AG04450 (cell line): ENCODE measurements around the gene RACGAP1. TPM values are rescaled to one million over a fixed set of nuclear protein-coding genes. Genes with fewer than 3 reads are reported as not detected.
A peak's percentile ranks its signal among the peaks of the same experiment; 100 is the strongest.

Source experiments
- CTCF ChIA-PET: fragments of 300-600, 350-600 bp; formaldehyde crosslinking; extraction: SDS; loops from one replicate; lab custom pipeline; 2022; ENCODE audit warnings: antibody characterized with exemption, inconsistent platforms; lab: Charles Lee
- POLR2A ChIA-PET: fragments of 350-600 bp; formaldehyde crosslinking; extraction: SDS; loops from one replicate; lab custom pipeline; 2021; ENCODE audit warnings: antibody characterized with exemption, inconsistent platforms; lab: Yijun Ruan, JAX
- DNase-seq: peaks from one replicate; pipeline ENCODE4 v3.0.0-alpha.2; 2011; ENCODE audit warnings: low read depth, low spot score
- H3K27ac ChIP-seq: one replicate; pipeline ENCODE4 v1.5.1; 2012; ENCODE audit warnings: low read depth, low read length, control low read depth
- H3K27me3 ChIP-seq: one replicate; pipeline ENCODE4 v1.6.0; 2012; ENCODE audit warnings: low read length; ENCODE audit not compliant: control insufficient read depth, insufficient read depth
- H3K4me3 ChIP-seq: 2 replicates; pipeline ENCODE4 v1.5.1; 2011; ENCODE audit warnings: mild to moderate bottlenecking, low read depth, low read length, control low read depth
- H3K9me3 ChIP-seq: 2 replicates; pipeline ENCODE4 v1.5.1; 2012; ENCODE audit warnings: low read length; ENCODE audit not compliant: control insufficient read depth, insufficient read depth
- polyA plus RNA-seq: library from polyadenylated mRNA; depleted of rRNA; stranded (reverse); fragments of >200 nt; gene quantifications from 2 replicates; pipeline ENCODE4 v1.2.3, GENCODE V29; 2011
- TF ChIP-seq, protein P1 (sequence below): IDR thresholded peaks from 2 replicates; pipeline ENCODE4 v1.5.1; 2011; ENCODE audit warnings: low read depth, low read length, control low read depth, inconsistent platforms

The RACGAP1 gene
- polyA plus RNA-seq, 1 experiment = 26.2 TPM

DNA sequence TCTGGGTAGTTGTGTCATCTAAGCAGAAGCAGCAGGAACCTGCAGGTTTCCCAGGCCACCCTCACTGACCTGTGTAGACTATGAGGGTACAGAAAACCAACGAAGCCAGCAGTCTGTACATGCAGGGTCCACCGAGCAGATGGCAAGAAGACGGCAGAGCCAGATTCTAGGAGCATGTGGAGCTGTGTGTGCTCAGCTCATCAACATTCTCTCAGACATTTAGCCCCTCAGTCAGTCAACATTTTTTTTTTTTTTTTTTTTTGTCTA, 24.8 kb upstream of the RACGAP1 start:
- TF ChIP-seq, protein P1, sequence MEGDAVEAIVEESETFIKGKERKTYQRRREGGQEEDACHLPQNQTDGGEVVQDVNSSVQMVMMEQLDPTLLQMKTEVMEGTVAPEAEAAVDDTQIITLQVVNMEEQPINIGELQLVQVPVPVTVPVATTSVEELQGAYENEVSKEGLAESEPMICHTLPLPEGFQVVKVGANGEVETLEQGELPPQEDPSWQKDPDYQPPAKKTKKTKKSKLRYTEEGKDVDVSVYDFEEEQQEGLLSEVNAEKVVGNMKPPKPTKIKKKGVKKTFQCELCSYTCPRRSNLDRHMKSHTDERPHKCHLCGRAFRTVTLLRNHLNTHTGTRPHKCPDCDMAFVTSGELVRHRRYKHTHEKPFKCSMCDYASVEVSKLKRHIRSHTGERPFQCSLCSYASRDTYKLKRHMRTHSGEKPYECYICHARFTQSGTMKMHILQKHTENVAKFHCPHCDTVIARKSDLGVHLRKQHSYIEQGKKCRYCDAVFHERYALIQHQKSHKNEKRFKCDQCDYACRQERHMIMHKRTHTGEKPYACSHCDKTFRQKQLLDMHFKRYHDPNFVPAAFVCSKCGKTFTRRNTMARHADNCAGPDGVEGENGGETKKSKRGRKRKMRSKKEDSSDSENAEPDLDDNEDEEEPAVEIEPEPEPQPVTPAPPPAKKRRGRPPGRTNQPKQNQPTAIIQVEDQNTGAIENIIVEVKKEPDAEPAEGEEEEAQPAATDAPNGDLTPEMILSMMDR = no peak
- ChIA-PET CTCF (interaction anchor here (0.6 to 5.9 kb wide), 9 partner anchors 11 to 329 kb away, joined by 3 to 37 read pairs (median 5); partner anchors contain the start of gene RACGAP1), POLR2A (no interaction called here)
- Histone ChIP-seq H3K9me3 (no peaks in the 10 kb centered on the region; the same call in 1 of the 2 replicates), H3K27ac (no peak overlapping the region), H3K27me3 (peaks cover 36% of the 10 kb centered on the region), H3K4me3 (peak overlapping the region; percentile 36; the same call in 1 of the 2 replicates)
- DNase-seq = no peak

DNA sequence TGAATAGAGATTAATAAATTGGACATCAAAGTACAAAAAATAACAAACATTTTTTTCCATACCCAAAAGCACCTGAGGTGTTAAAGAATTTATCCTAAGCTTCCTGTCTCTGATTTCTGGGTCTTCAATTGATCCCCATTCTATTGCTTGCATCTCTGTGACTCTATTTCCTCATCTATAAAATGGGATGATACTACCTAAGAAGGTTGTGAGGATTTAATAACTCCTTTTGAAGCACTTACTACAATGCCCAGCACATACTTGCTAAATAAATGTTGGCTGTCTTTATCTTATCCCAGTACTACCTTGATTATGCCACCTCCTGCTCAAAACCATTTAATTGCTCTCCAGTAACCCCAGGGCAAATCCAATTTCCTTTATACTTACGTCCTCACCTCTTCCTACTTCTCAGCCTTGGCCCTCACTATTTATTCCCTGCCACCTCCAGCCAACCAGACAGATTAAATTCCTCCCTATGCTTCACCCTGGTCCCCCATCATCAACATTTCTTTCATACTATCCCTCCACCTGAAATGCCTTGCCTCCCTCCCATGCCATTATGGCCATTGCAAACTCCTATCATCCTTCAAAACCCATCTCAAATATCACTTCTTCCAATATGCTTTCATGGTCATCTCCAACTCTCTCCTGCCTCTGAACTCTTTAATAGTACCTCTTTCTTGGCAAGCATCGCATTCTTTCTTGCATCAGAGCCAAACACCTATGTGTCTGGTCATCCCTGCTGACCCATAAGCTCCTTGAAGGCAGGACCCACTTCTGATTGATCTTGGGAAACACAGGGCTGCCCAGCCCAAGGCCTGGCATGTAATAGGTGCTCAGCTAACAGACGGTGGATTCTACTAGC, 24.2 kb upstream of the RACGAP1 start:
- peaks cover 36% of the 10 kb centered on the region for H3K27me3 ChIP-seq
- POLR2A ChIA-PET = no interaction called here
- DNase-seq = no peak
- no peaks in the 10 kb centered on the region; the same call in 1 of the 2 replicates for H3K9me3 ChIP-seq
- CTCF ChIA-PET = interaction anchor here (0.6 to 5.9 kb wide), 8 partner anchors 10 to 330 kb away, joined by 3 to 37 read pairs (median 5); partner anchors contain the start of gene RACGAP1
- no peak overlapping the region for H3K4me3 ChIP-seq
- H3K27ac ChIP-seq = no peak overlapping the region
- TF ChIP-seq, protein P1 = no peak

DNA sequence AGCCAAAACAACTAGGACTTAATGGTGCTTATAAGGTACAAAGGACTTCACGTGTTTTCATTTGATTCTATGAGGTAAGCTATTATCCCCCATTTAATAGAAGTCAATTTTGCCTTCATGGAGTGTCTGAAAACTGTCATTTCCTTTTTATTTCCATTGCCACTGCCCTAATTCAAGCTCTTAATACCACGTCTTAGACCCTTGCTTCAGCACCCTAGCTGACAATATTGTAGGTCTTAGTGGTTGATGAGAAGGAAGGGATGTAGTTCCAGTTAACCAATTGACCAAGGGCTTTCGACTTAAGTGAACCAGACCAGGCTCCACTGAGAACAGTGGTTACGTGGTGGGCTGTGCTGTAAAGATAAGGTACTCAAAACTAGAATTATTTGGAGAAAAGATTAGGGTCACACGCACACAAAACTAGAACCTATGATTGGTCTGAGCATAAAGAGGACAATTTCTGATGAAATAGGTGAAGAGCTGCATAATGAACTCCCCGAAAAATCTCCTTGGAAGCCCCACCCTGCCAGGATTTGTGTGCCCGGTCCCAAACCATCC, 22.5 kb upstream of the RACGAP1 start:
- DNase-seq = no peak
- Histone ChIP-seq H3K27ac (no peak overlapping the region), H3K4me3 (no peak overlapping the region), H3K9me3 (no peaks in the 10 kb centered on the region; the same call in 1 of the 2 replicates), H3K27me3 (peaks cover 26% of the 10 kb centered on the region)
- CTCF ChIA-PET = interaction anchor here (1.0 to 5.9 kb wide), 3 partner anchors 8 to 22 kb away, joined by 4 to 37 read pairs (median 4); no protein-coding TSS in a partner anchor
- TF ChIP-seq, protein P1 = no peak
- POLR2A ChIA-PET = no interaction called here

DNA sequence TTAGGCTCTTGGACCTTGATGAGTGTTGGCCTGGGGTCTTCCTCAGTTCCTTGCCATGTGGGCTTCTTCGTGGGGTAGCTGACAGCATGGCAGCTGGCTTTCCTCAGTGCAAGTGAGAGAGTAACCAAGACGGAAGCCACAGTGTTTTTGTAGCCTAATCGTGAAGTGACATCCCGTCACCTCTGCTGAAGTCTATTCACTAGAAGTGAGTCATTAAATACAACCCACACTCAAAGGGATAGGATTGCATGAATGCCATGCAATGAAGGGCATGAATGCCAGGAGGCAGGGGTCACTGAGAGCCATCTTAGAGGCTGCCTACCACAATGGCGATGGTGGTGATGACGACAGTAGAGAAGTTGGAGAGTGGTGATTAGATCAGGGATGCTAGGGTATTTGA, 18.6 kb upstream of the RACGAP1 start:
- Histone ChIP-seq H3K9me3 (no peaks in the 10 kb centered on the region), H3K4me3 (no peak overlapping the region), H3K27me3 (peaks cover 12% of the 10 kb centered on the region), H3K27ac (no peak overlapping the region)
- TF ChIP-seq, protein P1 = no peak
- POLR2A ChIA-PET = no interaction called here
- CTCF ChIA-PET = interaction anchor here (1.0 kb wide), 1 partner anchor 188 kb away, joined by 4 read pairs; no protein-coding TSS in a partner anchor
- no peak for DNase-seq

DNA sequence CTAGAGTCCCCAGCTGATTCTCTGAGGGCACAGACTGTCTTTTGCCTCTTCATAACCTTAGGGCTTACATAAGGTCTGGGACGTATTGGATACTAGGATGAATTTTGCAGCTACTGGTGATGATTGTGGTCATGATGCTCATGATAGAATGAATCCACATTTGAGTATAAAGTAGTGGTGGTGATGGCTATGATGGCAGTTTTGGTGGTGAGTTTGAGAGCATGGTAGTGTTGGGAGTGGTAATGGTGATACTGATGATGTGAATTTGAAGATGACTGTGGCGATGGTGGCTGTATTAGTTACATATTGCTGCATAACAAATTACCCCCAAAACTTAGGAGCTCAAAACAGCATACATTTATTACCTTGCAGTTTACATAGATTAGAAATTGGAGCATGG, 18.0 kb upstream of the RACGAP1 start:
- TF ChIP-seq, protein P1 = no peak
- Histone ChIP-seq H3K27ac (no peak overlapping the region), H3K27me3 (peaks cover 12% of the 10 kb centered on the region), H3K9me3 (no peaks in the 10 kb centered on the region), H3K4me3 (no peak overlapping the region)
- no peak for DNase-seq
- ChIA-PET CTCF (no interaction called here), POLR2A (no interaction called here)
